Transverse colon (tissue), 3 donors: Measurements from ENCODE around the gene RPA1.

Experiments used
- EP300 ChIP-seq: sonication (generic); formaldehyde crosslinking; IDR thresholded peaks from one replicate; pipeline ENCODE4 v1.6.1; 2017; ENCODE audit warnings: antibody characterized with exemption, low read depth
- TF ChIP-seq, protein P1 (sequence below), 5 experiments: fragments of 200-600 bp in 3 of 5; fragments of 450-650 bp in 2 of 5; sonication (generic) in 3 of 5; IDR thresholded peaks; 1 replicate in 2 of 5; 2 replicates in 3 of 5; pipeline ENCODE4 v1.5.1; 2016 to 2017; ENCODE audit warnings: antibody characterized with exemption in 5 of 5, inconsistent platforms in 3 of 5, mild to moderate bottlenecking in 2 of 5, moderate library complexity in 1 of 5

DNA sequence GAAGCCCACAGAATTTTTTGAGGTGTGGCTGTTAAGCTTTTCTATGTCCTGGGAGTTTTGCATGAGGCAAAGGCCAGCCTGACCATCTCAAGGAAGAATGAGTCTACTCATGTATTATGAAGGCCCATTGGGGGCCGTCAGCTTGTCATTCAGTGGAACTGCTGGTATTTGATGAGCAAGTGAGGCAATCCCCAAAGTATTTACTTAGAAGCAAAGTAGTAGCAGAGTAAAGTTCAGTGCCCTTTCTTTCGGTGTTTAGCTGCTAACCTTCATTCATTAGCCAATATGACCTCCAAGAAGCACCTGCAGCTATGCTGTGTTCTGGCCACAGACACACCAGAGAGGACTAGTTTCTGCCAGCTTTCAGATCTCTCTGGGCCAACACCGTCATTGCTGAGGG, 80.2 kb downstream of the RPA1 start:
- no peak for TF ChIP-seq EP300
- TF ChIP-seq, protein P1, sequence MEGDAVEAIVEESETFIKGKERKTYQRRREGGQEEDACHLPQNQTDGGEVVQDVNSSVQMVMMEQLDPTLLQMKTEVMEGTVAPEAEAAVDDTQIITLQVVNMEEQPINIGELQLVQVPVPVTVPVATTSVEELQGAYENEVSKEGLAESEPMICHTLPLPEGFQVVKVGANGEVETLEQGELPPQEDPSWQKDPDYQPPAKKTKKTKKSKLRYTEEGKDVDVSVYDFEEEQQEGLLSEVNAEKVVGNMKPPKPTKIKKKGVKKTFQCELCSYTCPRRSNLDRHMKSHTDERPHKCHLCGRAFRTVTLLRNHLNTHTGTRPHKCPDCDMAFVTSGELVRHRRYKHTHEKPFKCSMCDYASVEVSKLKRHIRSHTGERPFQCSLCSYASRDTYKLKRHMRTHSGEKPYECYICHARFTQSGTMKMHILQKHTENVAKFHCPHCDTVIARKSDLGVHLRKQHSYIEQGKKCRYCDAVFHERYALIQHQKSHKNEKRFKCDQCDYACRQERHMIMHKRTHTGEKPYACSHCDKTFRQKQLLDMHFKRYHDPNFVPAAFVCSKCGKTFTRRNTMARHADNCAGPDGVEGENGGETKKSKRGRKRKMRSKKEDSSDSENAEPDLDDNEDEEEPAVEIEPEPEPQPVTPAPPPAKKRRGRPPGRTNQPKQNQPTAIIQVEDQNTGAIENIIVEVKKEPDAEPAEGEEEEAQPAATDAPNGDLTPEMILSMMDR (IDR thresholded peaks at IDR 0.05): no peak
